Measurements from ENCODE around the gene TPP2. TPM values are rescaled to one million over a fixed set of nuclear protein-coding genes. Genes with fewer than 3 reads are reported as not detected.

TPP2 gene
- total and polyA plus RNA-seq, 2 donors = 43.4 to 47.4 TPM

GRCh38 chr13:102657630-102658029, 60.8 kb downstream of the TPP2 start:
- H3K36me3 ChIP-seq (ENCODE audit: control insufficient read depth in 2 of 2, insufficient read depth in 2 of 2, low read length in 1 of 2) = peaks cover 5 to 30% of the 10 kb centered on the region in 2 donors
- 89% methylated on average over 6 of the region's 6 CpGs for WGBS

GRCh38 chr13:102658660-102659059, 61.9 kb downstream of the TPP2 start:
- Histone ChIP-seq H3K4me1 (ENCODE audit: control insufficient read depth in 2 of 2, insufficient read depth in 2 of 2, low read length in 2 of 2) (no peaks in the 10 kb centered on the region), H3K27me3 (ENCODE audit: control insufficient read depth in 2 of 2, insufficient read depth in 1 of 2, low read length in 1 of 2) (no peaks in the 10 kb centered on the region), H3K9me3 (ENCODE audit: control insufficient read depth in 2 of 2, insufficient read depth in 1 of 2, low read length in 1 of 2) (peaks cover 0 to 3% of the 10 kb centered on the region in 2 donors), H3K27ac (ENCODE audit: low read depth in 1 of 2, low read length in 1 of 2) (no peak overlapping the region), H3K4me3 (ENCODE audit: low read length in 2 of 2) (no peak overlapping the region), H3K36me3 (ENCODE audit: control insufficient read depth in 2 of 2, insufficient read depth in 2 of 2, low read length in 1 of 2) (peaks cover 5 to 33% of the 10 kb centered on the region in 2 donors)
- no peak for DNase-seq (ENCODE audit: low read depth in 6 of 9, low spot score in 9 of 9)
- WGBS = 97% methylated on average over 3 of the region's 3 CpGs

More at GRCh38 chr13:102657630-102658029, 60.8 kb downstream of the TPP2 start:
- DNase-seq (ENCODE audit: low read depth in 6 of 9, low spot score in 9 of 9) = no peak
- Histone ChIP-seq H3K27me3 (ENCODE audit: control insufficient read depth in 2 of 2, insufficient read depth in 1 of 2, low read length in 1 of 2) (no peaks in the 10 kb centered on the region), H3K9me3 (ENCODE audit: control insufficient read depth in 2 of 2, insufficient read depth in 1 of 2, low read length in 1 of 2) (peaks cover 0 to 3% of the 10 kb centered on the region in 2 donors), H3K4me3 (ENCODE audit: low read length in 2 of 2) (no peak overlapping the region), H3K27ac (ENCODE audit: low read depth in 1 of 2, low read length in 1 of 2) (no peak overlapping the region), H3K4me1 (ENCODE audit: control insufficient read depth in 2 of 2, insufficient read depth in 2 of 2, low read length in 2 of 2) (no peaks in the 10 kb centered on the region)

- no peak overlapping the region for H3K4me3 ChIP-seq (ENCODE audit: low read length in 2 of 2)
- H3K4me1 ChIP-seq (ENCODE audit: control insufficient read depth in 2 of 2, insufficient read depth in 2 of 2, low read length in 2 of 2) = no peaks in the 10 kb centered on the region
- no peaks in the 10 kb centered on the region for H3K27me3 ChIP-seq (ENCODE audit: control insufficient read depth in 2 of 2, insufficient read depth in 1 of 2, low read length in 1 of 2)
- no peak for DNase-seq (ENCODE audit: low read depth in 6 of 9, low spot score in 9 of 9)
- H3K36me3 ChIP-seq (ENCODE audit: control insufficient read depth in 2 of 2, insufficient read depth in 2 of 2, low read length in 1 of 2) = peaks cover 5 to 36% of the 10 kb centered on the region in 2 donors
- H3K27ac ChIP-seq (ENCODE audit: low read depth in 1 of 2, low read length in 1 of 2) = no peak overlapping the region
- peaks cover 0 to 3% of the 10 kb centered on the region in 2 donors for H3K9me3 ChIP-seq (ENCODE audit: control insufficient read depth in 2 of 2, insufficient read depth in 1 of 2, low read length in 1 of 2)
Observed at GRCh38 chr13:102659168-102659713, 62.5 kb downstream of the TPP2 start.

- no peak overlapping the region for H3K27ac ChIP-seq (ENCODE audit: low read depth in 1 of 2, low read length in 1 of 2)
- DNase-seq (ENCODE audit: low read depth in 6 of 9, low spot score in 9 of 9) = no peak
- peaks cover 29 to 45% of the 10 kb centered on the region in 2 donors for H3K36me3 ChIP-seq (ENCODE audit: control insufficient read depth in 2 of 2, insufficient read depth in 2 of 2, low read length in 1 of 2)
- no peaks in the 10 kb centered on the region for H3K27me3 ChIP-seq (ENCODE audit: control insufficient read depth in 2 of 2, insufficient read depth in 1 of 2, low read length in 1 of 2)
- H3K9me3 ChIP-seq (ENCODE audit: control insufficient read depth in 2 of 2, insufficient read depth in 1 of 2, low read length in 1 of 2) = peaks cover 0 to 4% of the 10 kb centered on the region in 2 donors
- H3K4me1 ChIP-seq (ENCODE audit: control insufficient read depth in 2 of 2, insufficient read depth in 2 of 2, low read length in 2 of 2) = no peaks in the 10 kb centered on the region
- H3K4me3 ChIP-seq (ENCODE audit: low read length in 2 of 2) = no peak overlapping the region
Observed at GRCh38 chr13:102667023-102667422, 70.2 kb downstream of the TPP2 start.

GRCh38 chr13:102667911-102668310, 71.1 kb downstream of the TPP2 start:
- peaks cover 29 to 48% of the 10 kb centered on the region in 2 donors for H3K36me3 ChIP-seq (ENCODE audit: control insufficient read depth in 2 of 2, insufficient read depth in 2 of 2, low read length in 1 of 2)
- H3K9me3 ChIP-seq (ENCODE audit: control insufficient read depth in 2 of 2, insufficient read depth in 1 of 2, low read length in 1 of 2) = peaks cover 0 to 4% of the 10 kb centered on the region in 2 donors
- WGBS = over 99% methylated on average over 4 of the region's 4 CpGs

GRCh38 chr13:102670130-102670529, 73.3 kb downstream of the TPP2 start:
- H3K4me1 ChIP-seq (ENCODE audit: control insufficient read depth in 2 of 2, insufficient read depth in 2 of 2, low read length in 2 of 2) = no peaks in the 10 kb centered on the region
- H3K27ac ChIP-seq (ENCODE audit: low read depth in 1 of 2, low read length in 1 of 2) = no peak overlapping the region
- no peak for DNase-seq (ENCODE audit: low read depth in 6 of 9, low spot score in 9 of 9)
- 68% methylated on average over 5 of the region's 5 CpGs for WGBS
- no peak overlapping the region for H3K4me3 ChIP-seq (ENCODE audit: low read length in 2 of 2)
- H3K36me3 ChIP-seq (ENCODE audit: control insufficient read depth in 2 of 2, insufficient read depth in 2 of 2, low read length in 1 of 2) = peaks cover 29 to 56% of the 10 kb centered on the region in 2 donors
- no peaks in the 10 kb centered on the region for H3K27me3 ChIP-seq (ENCODE audit: control insufficient read depth in 2 of 2, insufficient read depth in 1 of 2, low read length in 1 of 2)
- peaks cover 0 to 4% of the 10 kb centered on the region in 2 donors for H3K9me3 ChIP-seq (ENCODE audit: control insufficient read depth in 2 of 2, insufficient read depth in 1 of 2, low read length in 1 of 2)

More at GRCh38 chr13:102667911-102668310, 71.1 kb downstream of the TPP2 start:
- no peaks in the 10 kb centered on the region for H3K4me1 ChIP-seq (ENCODE audit: control insufficient read depth in 2 of 2, insufficient read depth in 2 of 2, low read length in 2 of 2)
- no peaks in the 10 kb centered on the region for H3K27me3 ChIP-seq (ENCODE audit: control insufficient read depth in 2 of 2, insufficient read depth in 1 of 2, low read length in 1 of 2)
- no peak for DNase-seq (ENCODE audit: low read depth in 6 of 9, low spot score in 9 of 9)
- no peak overlapping the region for H3K27ac ChIP-seq (ENCODE audit: low read depth in 1 of 2, low read length in 1 of 2)
- H3K4me3 ChIP-seq (ENCODE audit: low read length in 2 of 2) = no peak overlapping the region

GRCh38 chr13:102675115-102675514, 78.3 kb downstream of the TPP2 start:
- Histone ChIP-seq H3K4me1 (ENCODE audit: control insufficient read depth in 2 of 2, insufficient read depth in 2 of 2, low read length in 2 of 2) (no peaks in the 10 kb centered on the region), H3K27ac (ENCODE audit: low read depth in 1 of 2, low read length in 1 of 2) (no peak overlapping the region), H3K36me3 (ENCODE audit: control insufficient read depth in 2 of 2, insufficient read depth in 2 of 2, low read length in 1 of 2) (peaks cover 3 to 42% of the 10 kb centered on the region in 2 donors), H3K9me3 (ENCODE audit: control insufficient read depth in 2 of 2, insufficient read depth in 1 of 2, low read length in 1 of 2) (no peaks in the 10 kb centered on the region), H3K4me3 (ENCODE audit: low read length in 2 of 2) (no peak overlapping the region), H3K27me3 (ENCODE audit: control insufficient read depth in 2 of 2, insufficient read depth in 1 of 2, low read length in 1 of 2) (no peaks in the 10 kb centered on the region)
- WGBS = 97% methylated on average over 3 of the region's 3 CpGs
- no peak for DNase-seq (ENCODE audit: low read depth in 6 of 9, low spot score in 9 of 9)

GRCh38 chr13:102677122-102677521, 80.3 kb downstream of the TPP2 start:
- Histone ChIP-seq H3K27me3 (ENCODE audit: control insufficient read depth in 2 of 2, insufficient read depth in 1 of 2, low read length in 1 of 2) (no peaks in the 10 kb centered on the region), H3K27ac (ENCODE audit: low read depth in 1 of 2, low read length in 1 of 2) (no peak overlapping the region), H3K4me1 (ENCODE audit: control insufficient read depth in 2 of 2, insufficient read depth in 2 of 2, low read length in 2 of 2) (no peaks in the 10 kb centered on the region), H3K4me3 (ENCODE audit: low read length in 2 of 2) (no peak overlapping the region), H3K36me3 (ENCODE audit: control insufficient read depth in 2 of 2, insufficient read depth in 2 of 2, low read length in 1 of 2) (peaks cover 3 to 42% of the 10 kb centered on the region in 2 donors), H3K9me3 (ENCODE audit: control insufficient read depth in 2 of 2, insufficient read depth in 1 of 2, low read length in 1 of 2) (no peaks in the 10 kb centered on the region)
- no peak for DNase-seq (ENCODE audit: low read depth in 6 of 9, low spot score in 9 of 9)
- 95% methylated on average over 4 of the region's 4 CpGs for WGBS

- DNase-seq (ENCODE audit: low read depth in 6 of 9, low spot score in 9 of 9) = no peak
Observed at GRCh38 chr13:102678339-102679107, 81.7 kb downstream of the TPP2 start.

More at GRCh38 chr13:102678339-102679107, 81.7 kb downstream of the TPP2 start:
- 95% methylated on average over 5 of the region's 5 CpGs for WGBS
- Histone ChIP-seq H3K4me1 (ENCODE audit: control insufficient read depth in 2 of 2, insufficient read depth in 2 of 2, low read length in 2 of 2) (no peaks in the 10 kb centered on the region), H3K4me3 (ENCODE audit: low read length in 2 of 2) (no peak overlapping the region), H3K27ac (ENCODE audit: low read depth in 1 of 2, low read length in 1 of 2) (no peak overlapping the region), H3K27me3 (ENCODE audit: control insufficient read depth in 2 of 2, insufficient read depth in 1 of 2, low read length in 1 of 2) (no peaks in the 10 kb centered on the region), H3K36me3 (ENCODE audit: control insufficient read depth in 2 of 2, insufficient read depth in 2 of 2, low read length in 1 of 2) (peaks cover 3 to 34% of the 10 kb centered on the region in 2 donors), H3K9me3 (ENCODE audit: control insufficient read depth in 2 of 2, insufficient read depth in 1 of 2, low read length in 1 of 2) (no peaks in the 10 kb centered on the region)

Measured in thymus (tissue), 11 donors.